Measurements from ENCODE around the gene PICK1.
"Not testable (repeated sequence)": the region's sequence is repeated elsewhere in the genome, so short reads cannot be mapped to it uniquely, and the experiment has no call there.

Gene PICK1

DNA sequence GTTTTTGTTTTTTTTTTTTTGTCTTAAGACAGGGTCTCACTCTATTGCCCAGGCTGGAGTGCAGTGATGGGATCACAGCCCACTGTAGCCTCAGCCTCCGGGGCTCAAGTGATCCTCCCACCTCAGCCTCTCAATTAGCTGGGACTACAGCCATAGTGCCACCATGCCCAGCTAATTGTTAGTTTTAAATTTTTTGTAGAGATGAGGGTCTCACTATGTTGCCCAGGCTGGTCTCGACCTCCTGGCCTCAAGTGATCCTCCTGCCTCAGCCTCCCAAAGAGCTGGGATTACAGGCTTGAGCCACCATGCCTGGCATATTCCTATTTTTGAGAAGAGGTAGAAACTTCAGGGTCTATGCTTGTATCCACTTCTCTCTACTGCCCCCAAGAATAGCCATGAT is 61.5 kb downstream of the PICK1 start:
- DNase-seq: not testable (repeated sequence)

DNA sequence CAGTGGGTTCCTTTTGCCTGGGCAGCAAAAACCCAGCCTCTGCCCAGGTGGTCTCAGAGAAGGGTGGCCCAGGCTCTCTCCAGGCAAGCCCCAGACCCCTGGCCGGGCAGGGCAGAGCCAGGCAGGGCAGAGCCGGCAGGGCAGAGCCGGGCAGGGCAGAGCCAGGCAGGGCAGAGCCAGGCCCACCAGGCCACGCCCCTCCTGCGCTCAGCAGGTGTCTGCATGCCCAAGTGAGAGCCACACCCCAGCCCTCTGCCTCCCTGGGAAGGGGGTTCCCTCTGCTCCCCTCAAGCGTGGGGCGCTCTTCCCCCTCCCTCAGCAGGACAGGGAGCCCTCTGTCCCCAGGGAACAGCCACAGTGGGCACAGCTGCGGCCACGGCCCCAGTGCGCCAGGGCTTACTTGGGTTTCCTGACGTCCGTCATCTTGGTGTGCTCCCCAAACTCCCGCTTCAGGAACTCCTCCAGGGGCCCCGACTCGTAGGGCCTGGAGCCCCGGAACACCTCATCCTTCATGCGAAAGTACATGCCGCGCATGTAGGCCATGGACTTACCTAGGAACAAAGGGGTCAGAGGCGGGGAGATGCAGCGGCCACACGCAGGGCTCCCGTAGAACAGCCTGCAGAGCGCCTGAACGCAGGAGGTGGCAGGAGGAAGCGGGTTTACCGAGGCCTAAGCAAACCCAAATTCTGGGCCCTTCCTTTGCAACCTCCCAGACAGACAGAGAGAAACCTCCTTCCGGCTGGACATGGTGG is 63.3 kb downstream of the PICK1 start:
- DNase-seq: no peak

DNA sequence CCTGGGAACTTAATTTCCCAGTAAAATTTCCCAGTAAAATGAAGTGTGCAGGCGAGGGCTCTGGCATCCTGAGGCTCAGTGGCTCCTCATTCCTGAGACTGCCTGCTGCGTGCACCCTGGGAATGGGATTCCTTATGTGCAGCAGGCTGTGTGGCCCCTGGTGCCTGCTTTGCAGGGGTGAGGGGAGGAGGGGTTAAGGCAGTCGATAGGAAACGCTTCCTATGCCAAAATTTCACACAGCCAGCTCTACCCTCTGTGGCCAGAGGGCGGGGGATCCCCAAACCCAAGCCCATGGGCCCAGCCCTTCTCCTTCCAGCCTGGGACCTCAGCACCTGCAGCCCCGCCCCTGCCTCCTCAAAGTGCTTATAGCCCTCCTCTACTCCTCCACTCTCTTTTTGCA is 65.4 kb downstream of the PICK1 start:
- DNase-seq: no peak

DNA sequence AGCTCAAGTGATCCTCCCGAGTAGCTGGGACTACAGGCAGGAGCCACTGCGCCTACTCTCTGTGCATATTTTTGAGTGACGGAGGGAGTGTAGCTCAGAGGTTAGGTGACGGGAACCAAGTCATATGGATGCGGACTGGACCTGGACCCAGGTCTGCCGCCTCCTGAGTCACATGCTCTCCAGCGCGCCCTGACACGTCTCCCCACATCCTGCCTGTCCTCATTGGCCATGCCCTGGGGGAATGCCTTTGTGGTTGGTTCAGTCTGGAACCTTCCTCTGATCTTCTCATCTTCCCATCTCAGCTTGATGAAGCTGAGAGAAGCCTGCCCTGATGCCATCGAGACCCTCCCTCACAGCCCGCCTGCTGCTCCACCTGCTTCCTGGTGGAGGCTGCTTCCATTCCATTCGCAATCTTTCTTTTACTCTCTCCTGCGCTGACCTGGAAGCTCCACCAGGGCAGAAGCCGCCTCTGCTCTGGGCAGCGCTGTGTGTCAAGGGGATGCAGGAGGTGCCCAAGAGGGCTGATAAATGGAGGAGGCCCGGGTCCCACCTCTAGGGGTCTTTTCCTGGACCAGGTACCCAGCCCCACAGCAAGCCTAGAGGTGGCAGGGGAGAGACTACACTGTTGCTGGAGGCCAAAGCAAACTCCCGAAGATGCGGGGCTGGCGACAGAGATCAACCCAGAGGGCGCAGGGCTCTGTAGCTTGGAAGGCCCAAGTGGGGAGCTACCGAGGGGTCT is 67.2 kb downstream of the PICK1 start:
- DNase-seq: no peak

DNA sequence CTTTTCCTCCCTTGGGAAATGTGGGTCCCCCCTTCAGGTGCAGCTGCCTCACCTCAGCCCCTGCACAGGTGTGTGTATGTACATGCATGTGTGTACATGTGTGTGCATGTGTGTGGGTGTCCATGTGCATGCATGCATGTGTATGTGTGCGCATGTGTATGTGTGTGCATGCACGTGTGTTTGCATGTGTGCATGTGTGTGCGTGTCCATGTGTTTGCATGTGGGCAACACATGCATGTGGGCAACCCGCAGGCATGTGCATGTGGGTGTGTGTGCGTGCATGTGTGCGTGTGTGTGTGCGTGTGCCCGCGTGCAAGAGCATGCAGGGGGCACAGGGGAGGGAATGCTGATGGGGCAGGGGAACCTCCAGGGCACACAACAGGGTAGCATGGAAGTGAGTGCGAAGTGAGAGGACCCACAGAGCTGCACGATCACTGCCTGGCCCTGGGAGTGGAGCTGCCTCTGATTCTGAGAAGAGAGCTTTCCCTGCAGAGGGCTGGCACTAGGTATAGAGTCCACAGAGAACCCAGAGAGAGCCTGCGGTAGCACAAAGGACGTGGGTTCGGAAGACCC is 67.9 kb downstream of the PICK1 start:
- no peak for DNase-seq

Data from activated CD4-positive, CD25-positive, alpha-beta regulatory T cell treated with anti-CD3 and anti-CD28 coated beads, Interleukin-2, amount 50 U/mL, for 72 hours (primary cell).